B cell (primary cell): ENCODE data around the gene PDX1. TPM values are rescaled to one million over a fixed set of nuclear protein-coding genes. Genes with fewer than 3 reads are reported as not detected.

Source experiments
- ATAC-seq: fragments of 200-7000 bp; cut with Tn5 transposase; one replicate; pipeline ENCODE4 v1.10.0; 2021; ENCODE audit warnings: low read depth, mild to moderate bottlenecking, moderate number of reproducible peaks, moderate library complexity
- CTCF ChIA-PET: fragments of 350-600 bp; sonication (Branson Sonifier 250); formaldehyde crosslinking; loops from one replicate; lab custom pipeline; 2021; ENCODE audit warnings: antibody characterized with exemption, inconsistent platforms; lab: Charles Lee
- POLR2A ChIA-PET: fragments of 350-600 bp; sonication (Branson Sonifier 250); formaldehyde crosslinking; loops from one replicate; lab custom pipeline; 2021; ENCODE audit warnings: antibody characterized with exemption; lab: Charles Lee
- DNase-seq: peaks from one replicate; pipeline ENCODE4 v3.0.0; 2013
- H2AFZ ChIP-seq: 2 replicates; pipeline ENCODE4 v1.6.1; 2012; ENCODE audit warnings: mild to moderate bottlenecking, low read depth, low read length; ENCODE audit not compliant: insufficient read depth, poor library complexity, severe bottlenecking
- H3K27ac ChIP-seq, 2 donors: 1 replicate in 1 of 2; 2 replicates in 1 of 2; pipeline ENCODE4 v1.5.1; 2012 to 2013; ENCODE audit warnings: low read length in 2 of 2, mild to moderate bottlenecking in 2 of 2, moderate library complexity in 1 of 2
- H3K27me3 ChIP-seq, 4 experiments: fragments of 200-600 bp in 1 of 4; sonication (generic) in 1 of 4; replicated peaks in 1 of 4; 1 replicate in 2 of 4; 2 replicates in 2 of 4; pipeline versions ENCODE4 v1.6.1 to v1.7.0; 2013 to 2016; ENCODE audit warnings: low read length in 3 of 4, mild to moderate bottlenecking in 2 of 4, mixed read lengths in 1 of 4, moderate library complexity in 1 of 4; ENCODE audit not compliant: insufficient read depth in 4 of 4, control insufficient read depth in 3 of 4; ENCODE audit errors: control extremely low read depth in 1 of 4
- H3K36me3 ChIP-seq, 2 experiments: replicated peaks in 1 of 2; 1 replicate in 1 of 2; 2 replicates in 1 of 2; pipeline versions ENCODE4 v1.6.1 to v1.7.1; 2013; ENCODE audit warnings: low read length in 1 of 2; ENCODE audit not compliant: insufficient read depth in 2 of 2, control insufficient read depth in 1 of 2; ENCODE audit errors: control extremely low read depth in 1 of 2, extremely low read depth in 1 of 2
- H3K4me1 ChIP-seq, 2 donors: fragments of 200-600 bp in 1 of 2; sonication (generic) in 1 of 2; 1 replicate in 1 of 2; 2 replicates in 1 of 2; pipeline versions ENCODE4 v1.5.1 to v1.6.1; 2013 to 2017; ENCODE audit warnings: low read length in 2 of 2; ENCODE audit not compliant: control insufficient read depth in 2 of 2, insufficient read depth in 2 of 2
- H3K4me2 ChIP-seq: replicated peaks from 2 replicates; pipeline ENCODE3; 2012; ENCODE audit warnings: mild to moderate bottlenecking, low read depth, low read length; ENCODE audit not compliant: poor library complexity, severe bottlenecking
- H3K4me3 ChIP-seq, 5 experiments: fragments of 200-600 bp in 1 of 5; sonication (generic) in 1 of 5; 1 replicate in 3 of 5; 2 replicates in 2 of 5; pipeline versions ENCODE4 v1.5.1 to v1.7.0; 2011 to 2016; ENCODE audit warnings: low read length in 4 of 5, mild to moderate bottlenecking in 4 of 5, low read depth in 2 of 5, control low read depth in 1 of 5, moderate library complexity in 1 of 5; ENCODE audit not compliant: insufficient read depth in 1 of 5; ENCODE audit errors: control extremely low read depth in 1 of 5, extremely low read depth in 1 of 5
- H3K79me2 ChIP-seq: fragments of 200-600 bp; sonication (generic); one replicate; pipeline ENCODE4 v1.6.0; 2016; ENCODE audit warnings: low read length; ENCODE audit not compliant: control insufficient read depth, insufficient read depth
- H3K9ac ChIP-seq: fragments of 200-600 bp; sonication (generic); 2 replicates; pipeline ENCODE4 v1.6.1; 2017; ENCODE audit warnings: mild to moderate bottlenecking, low read length, moderate library complexity
- H3K9me3 ChIP-seq, 3 donors: one replicate each; pipeline versions ENCODE4 v1.6.1 to v1.7.1; 2013; ENCODE audit warnings: low read length in 2 of 3; ENCODE audit not compliant: control insufficient read depth in 2 of 3, insufficient read depth in 1 of 3; ENCODE audit errors: control extremely low read depth in 1 of 3
- H4K20me1 ChIP-seq: 2 replicates; pipeline ENCODE4 v1.6.0; 2012; ENCODE audit warnings: mild to moderate bottlenecking, low read length; ENCODE audit not compliant: insufficient read depth, control insufficient read depth, poor library complexity, severe bottlenecking
- H3K27ac Mint-ChIP-seq: one replicate; pipeline ENCODE4 v1.8.0; 2021; ENCODE audit warnings: mixed read lengths
- H3K27me3 Mint-ChIP-seq: one replicate; pipeline ENCODE4 v1.8.0; 2021; ENCODE audit warnings: mixed read lengths
- H3K4me1 Mint-ChIP-seq: one replicate; pipeline ENCODE4 v1.8.0; 2021; ENCODE audit warnings: mixed read lengths
- H3K4me3 Mint-ChIP-seq: one replicate; pipeline ENCODE4 v1.8.0; 2021; ENCODE audit warnings: mixed read lengths
- H3K9me3 Mint-ChIP-seq: one replicate; pipeline ENCODE4 v1.8.0; 2022; ENCODE audit warnings: mixed read lengths; ENCODE audit not compliant: insufficient read depth
- EZH2 ChIP-seq: IDR thresholded peaks from 2 replicates; pipeline ENCODE4 v1.6.1; 2012; ENCODE audit warnings: borderline replicate concordance, low read depth, mild to moderate bottlenecking, moderate library complexity, low read length; ENCODE audit not compliant: insufficient read depth, poor library complexity, severe bottlenecking
- WGBS: methylation state at CpG from one replicate; pipeline ENCODE4 v1.1.5; 2013; ENCODE audit warnings: missing lambda C conversion rate; ENCODE audit not compliant: insufficient coverage; 5-methylcytosine and 5-hydroxymethylcytosine counted together
- intact Hi-C: fragments of 100-400 bp; cut with micrococcal nuclease; formaldehyde crosslinking; loops from one replicate; pipeline ENCODE4 v1.10.0; 2022
- polyA plus RNA-seq: library from polyadenylated mRNA; depleted of rRNA; stranded (reverse); fragments of >200 nt; gene quantifications from 2 replicates; pipeline ENCODE4 v1.2.3, GENCODE V29; 2012
- total RNA-seq, 2 donors: library from RNA; stranded (reverse); fragments of 120-200 nt in 1 of 2; gene quantifications; 1 replicate in 1 of 2; 2 replicates in 1 of 2; pipeline versions ENCODE4 v1.2.3 to v1.2.4, GENCODE V29; 2013 to 2022
- TF ChIP-seq, protein P1 (sequence below): fragments of 200-600 bp; IDR thresholded peaks from one replicate; pipeline ENCODE4 v1.8.0; 2022; ENCODE audit warnings: antibody characterized with exemption, mild to moderate bottlenecking

Gene PDX1
- total and polyA plus RNA-seq, 2 donors (not counting 1 experiment from before 2014, with no cell fraction given) = not detected

DNA sequence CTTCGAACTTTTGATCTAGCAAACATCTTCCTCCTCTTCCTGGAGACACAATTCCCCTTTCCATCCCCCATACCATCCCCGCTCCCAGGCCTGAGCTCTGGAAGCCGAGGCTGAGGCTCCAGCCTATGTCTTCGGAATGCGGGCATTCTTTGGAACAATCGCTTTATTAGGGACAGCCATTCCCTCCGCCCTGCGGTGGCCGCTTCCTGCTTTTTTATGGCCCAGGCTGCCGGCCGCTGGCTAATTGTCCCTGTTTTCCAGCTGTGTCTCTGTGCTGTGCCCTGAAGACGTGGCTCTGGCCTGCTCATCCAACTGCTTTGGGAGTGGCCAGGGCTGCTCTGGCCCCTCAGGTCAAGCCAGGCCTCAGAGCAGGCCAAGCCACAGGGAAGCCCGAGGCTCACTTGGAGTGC is 51.4 kb downstream of the PDX1 start:
- H3K79me2 ChIP-seq = no peaks in the 10 kb centered on the region
- CTCF ChIA-PET = interaction anchor here (1.2 kb wide), 1 partner anchor 9 kb away, joined by 3 read pairs; no protein-coding TSS in a partner anchor
- no peaks in the 10 kb centered on the region for H4K20me1 ChIP-seq
- Mint-ChIP-seq H3K9me3 (no peaks in the 10 kb centered on the region), H3K27me3 (peaks cover 75% of the 10 kb centered on the region), H3K4me1 (peaks cover 42% of the 10 kb centered on the region), H3K4me3 (no peak overlapping the region), H3K27ac (no peak overlapping the region)
- DNase-seq = no peak
- TF ChIP-seq EZH2 = no peak
- TF ChIP-seq, protein P1, sequence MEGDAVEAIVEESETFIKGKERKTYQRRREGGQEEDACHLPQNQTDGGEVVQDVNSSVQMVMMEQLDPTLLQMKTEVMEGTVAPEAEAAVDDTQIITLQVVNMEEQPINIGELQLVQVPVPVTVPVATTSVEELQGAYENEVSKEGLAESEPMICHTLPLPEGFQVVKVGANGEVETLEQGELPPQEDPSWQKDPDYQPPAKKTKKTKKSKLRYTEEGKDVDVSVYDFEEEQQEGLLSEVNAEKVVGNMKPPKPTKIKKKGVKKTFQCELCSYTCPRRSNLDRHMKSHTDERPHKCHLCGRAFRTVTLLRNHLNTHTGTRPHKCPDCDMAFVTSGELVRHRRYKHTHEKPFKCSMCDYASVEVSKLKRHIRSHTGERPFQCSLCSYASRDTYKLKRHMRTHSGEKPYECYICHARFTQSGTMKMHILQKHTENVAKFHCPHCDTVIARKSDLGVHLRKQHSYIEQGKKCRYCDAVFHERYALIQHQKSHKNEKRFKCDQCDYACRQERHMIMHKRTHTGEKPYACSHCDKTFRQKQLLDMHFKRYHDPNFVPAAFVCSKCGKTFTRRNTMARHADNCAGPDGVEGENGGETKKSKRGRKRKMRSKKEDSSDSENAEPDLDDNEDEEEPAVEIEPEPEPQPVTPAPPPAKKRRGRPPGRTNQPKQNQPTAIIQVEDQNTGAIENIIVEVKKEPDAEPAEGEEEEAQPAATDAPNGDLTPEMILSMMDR = no peak
- WGBS = 40% methylated on average over 12 of the region's 13 CpGs
- no peaks in the 10 kb centered on the region for H3K36me3 ChIP-seq
- peaks cover 0 to 91% (median 66%) of the 10 kb centered on the region in 4 experiments for H3K27me3 ChIP-seq
- POLR2A ChIA-PET = no interaction called here
- no peak overlapping the region for H3K27ac ChIP-seq
- no peak overlapping the region for H3K4me2 ChIP-seq
- H3K9me3 ChIP-seq = peaks cover 0 to 54% (median 0%) of the 10 kb centered on the region in 3 donors
- no peak overlapping the region for H3K9ac ChIP-seq
- ATAC-seq = no peak
- H3K4me1 ChIP-seq = peaks cover 50 to 61% of the 10 kb centered on the region in 2 donors
- H2AFZ ChIP-seq = no peak overlapping the region
- intact Hi-C loops = no loop called here
- H3K4me3 ChIP-seq = no peak overlapping the region

DNA sequence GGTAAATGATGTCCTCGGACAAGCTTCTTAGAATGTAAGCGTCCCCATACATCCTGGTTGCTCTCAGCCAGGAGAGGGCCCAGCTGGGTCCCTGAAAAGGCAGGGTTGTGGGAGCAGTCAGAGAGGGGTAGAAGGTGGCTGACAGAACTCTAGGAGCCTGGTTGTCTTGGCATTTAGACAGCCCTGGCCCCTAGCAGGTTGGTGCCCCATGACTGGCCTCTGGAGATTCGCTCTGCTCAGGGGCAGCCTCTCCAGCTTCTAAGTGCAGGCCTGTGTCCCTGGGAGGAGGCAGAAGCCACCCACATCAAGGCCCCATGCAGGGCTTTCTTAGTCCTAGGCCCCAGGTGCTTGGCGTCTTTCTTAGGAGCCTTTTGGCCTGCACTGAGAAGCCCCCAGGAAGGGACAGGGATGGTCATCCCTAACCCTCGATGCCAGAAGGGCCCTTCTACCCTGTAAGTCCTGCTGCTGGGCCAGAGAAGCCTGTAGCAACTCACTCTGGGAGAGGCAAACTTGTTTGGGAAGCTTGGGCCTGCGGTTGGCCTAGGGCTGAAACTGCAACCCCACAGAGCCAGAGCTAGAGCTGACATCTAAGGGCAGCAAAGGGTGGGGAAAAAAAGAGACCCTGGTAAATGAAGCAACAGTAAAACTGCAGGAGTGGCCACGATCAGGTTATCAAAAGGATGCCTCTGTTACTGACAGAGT is 52.1 kb downstream of the PDX1 start:
- peaks cover 0 to 91% (median 63%) of the 10 kb centered on the region in 4 experiments for H3K27me3 ChIP-seq
- no peak overlapping the region for H3K27ac Mint-ChIP-seq

More for the DNA sequence above, 52.1 kb downstream of the PDX1 start:
- Mint-ChIP-seq H3K4me3 (no peak overlapping the region), H3K9me3 (no peaks in the 10 kb centered on the region), H3K4me1 (peaks cover 37% of the 10 kb centered on the region), H3K27me3 (peaks cover 73% of the 10 kb centered on the region)
- H3K27ac ChIP-seq = no peak overlapping the region
- ATAC-seq (no peak), DNase-seq (no peak)
- POLR2A ChIA-PET = no interaction called here
- TF ChIP-seq EZH2 = no peak
- TF ChIP-seq, protein P1 = no peak
- intact Hi-C loops = no loop called here
- H3K9ac ChIP-seq = no peak overlapping the region
- H4K20me1 ChIP-seq = no peaks in the 10 kb centered on the region
- no peaks in the 10 kb centered on the region for H3K79me2 ChIP-seq
- H3K4me3 ChIP-seq = no peak overlapping the region
- CTCF ChIA-PET = interaction anchor here (0.5 to 2.9 kb wide), 5 partner anchors 9 to 738 kb away, joined by 3 to 14 read pairs (median 3); no protein-coding TSS in a partner anchor
- WGBS = 67% methylated on average over 6 of the region's 7 CpGs
- peaks cover 0 to 47% (median 0%) of the 10 kb centered on the region in 3 donors for H3K9me3 ChIP-seq
- H3K36me3 ChIP-seq = no peaks in the 10 kb centered on the region
- no peak overlapping the region for H2AFZ ChIP-seq
- no peak overlapping the region for H3K4me2 ChIP-seq
- H3K4me1 ChIP-seq = peaks cover 47 to 58% of the 10 kb centered on the region in 2 donors
